Duodenal mucosa (tissue), 2 donors: ENCODE data around the gene SETBP1.

Source experiments
- H3K27ac ChIP-seq: one replicate; pipeline ENCODE4 v1.7.0; 2013; ENCODE audit warnings: low read depth, low read length
- H3K27me3 ChIP-seq, 2 donors: one replicate each; pipeline ENCODE4 v1.7.0; 2013; ENCODE audit warnings: low read length in 2 of 2, control low read depth in 1 of 2; ENCODE audit not compliant: insufficient read depth in 2 of 2, control insufficient read depth in 1 of 2
- H3K36me3 ChIP-seq, 2 donors: one replicate each; pipeline ENCODE4 v1.7.0; 2013; ENCODE audit warnings: low read length in 2 of 2, control low read depth in 1 of 2; ENCODE audit not compliant: insufficient read depth in 2 of 2, control insufficient read depth in 1 of 2
- H3K4me1 ChIP-seq, 2 donors: one replicate each; pipeline ENCODE4 v1.7.0; 2013; ENCODE audit warnings: low read length in 2 of 2, control low read depth in 1 of 2; ENCODE audit not compliant: insufficient read depth in 2 of 2, control insufficient read depth in 1 of 2
- H3K4me3 ChIP-seq, 2 donors: one replicate each; pipeline ENCODE4 v1.7.0; 2013; ENCODE audit warnings: low read length in 2 of 2, low read depth in 1 of 2
- H3K9ac ChIP-seq, 2 donors: one replicate each; pipeline ENCODE4 v1.7.0; 2013; ENCODE audit warnings: low read length in 2 of 2, low read depth in 1 of 2
- H3K9me3 ChIP-seq, 2 donors: one replicate each; pipeline ENCODE4 v1.7.0; 2013; ENCODE audit warnings: low read length in 2 of 2, control low read depth in 1 of 2; ENCODE audit not compliant: control insufficient read depth in 1 of 2

SETBP1 gene

GRCh38 chr18:44899832-44900231 is 219.1 kb downstream of the SETBP1 start:
- Histone ChIP-seq H3K4me1 (no peaks in the 10 kb centered on the region), H3K4me3 (no peak overlapping the region), H3K36me3 (no peaks in the 10 kb centered on the region), H3K27ac (no peak overlapping the region), H3K9me3 (no peaks in the 10 kb centered on the region), H3K27me3 (no peaks in the 10 kb centered on the region), H3K9ac (no peak overlapping the region)

DNA sequence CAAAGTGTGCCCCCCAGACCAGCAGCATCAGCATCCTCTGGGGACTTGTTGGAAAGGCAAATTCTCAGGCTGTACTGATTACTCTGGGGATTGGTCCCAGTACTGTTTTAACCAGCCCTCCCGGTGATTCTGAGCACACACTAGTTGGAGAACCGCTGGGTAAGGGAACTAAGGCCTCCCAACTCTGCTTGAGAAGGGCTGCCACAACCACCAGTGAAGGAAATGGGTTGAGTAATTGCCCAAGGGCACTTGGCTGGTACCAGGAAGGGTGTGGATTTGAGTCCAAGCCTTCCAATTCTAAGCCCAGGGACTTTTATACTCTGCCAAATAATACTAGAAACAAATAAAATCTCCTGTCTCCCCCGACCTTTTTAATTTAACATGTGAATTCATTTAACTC is 219.9 kb downstream of the SETBP1 start:
- Histone ChIP-seq H3K36me3 (no peaks in the 10 kb centered on the region), H3K4me3 (no peak overlapping the region), H3K27ac (no peak overlapping the region), H3K4me1 (no peaks in the 10 kb centered on the region), H3K9ac (no peak overlapping the region), H3K27me3 (no peaks in the 10 kb centered on the region), H3K9me3 (no peaks in the 10 kb centered on the region)

GRCh38 chr18:44901283-44901682 is 220.6 kb downstream of the SETBP1 start:
- Histone ChIP-seq H3K27ac (no peak overlapping the region), H3K36me3 (no peaks in the 10 kb centered on the region), H3K27me3 (no peaks in the 10 kb centered on the region), H3K4me3 (no peak overlapping the region), H3K4me1 (no peaks in the 10 kb centered on the region), H3K9me3 (no peaks in the 10 kb centered on the region), H3K9ac (no peak overlapping the region)

DNA sequence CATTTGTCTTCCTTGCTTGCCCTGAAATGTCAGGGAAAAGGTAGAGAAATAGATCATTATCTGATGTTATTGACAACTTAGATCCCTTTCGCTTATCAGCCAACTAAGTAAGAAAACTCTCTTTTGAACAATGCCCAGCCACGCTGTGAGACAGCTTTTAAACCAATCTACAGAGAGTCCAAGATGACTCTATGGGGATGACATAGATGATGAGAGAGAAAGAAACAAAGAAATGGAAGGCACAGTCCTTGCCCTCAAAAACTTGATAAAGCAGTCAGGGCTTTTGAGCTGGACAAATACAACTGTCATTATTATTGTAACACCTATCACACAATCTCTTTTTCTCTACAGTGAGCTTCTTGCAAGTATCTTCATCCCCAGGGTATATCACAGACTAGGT is 222.6 kb downstream of the SETBP1 start:
- Histone ChIP-seq H3K4me1 (no peaks in the 10 kb centered on the region), H3K9ac (no peak overlapping the region), H3K27me3 (no peaks in the 10 kb centered on the region), H3K36me3 (no peaks in the 10 kb centered on the region), H3K4me3 (no peak overlapping the region), H3K9me3 (no peaks in the 10 kb centered on the region), H3K27ac (no peak overlapping the region)

DNA sequence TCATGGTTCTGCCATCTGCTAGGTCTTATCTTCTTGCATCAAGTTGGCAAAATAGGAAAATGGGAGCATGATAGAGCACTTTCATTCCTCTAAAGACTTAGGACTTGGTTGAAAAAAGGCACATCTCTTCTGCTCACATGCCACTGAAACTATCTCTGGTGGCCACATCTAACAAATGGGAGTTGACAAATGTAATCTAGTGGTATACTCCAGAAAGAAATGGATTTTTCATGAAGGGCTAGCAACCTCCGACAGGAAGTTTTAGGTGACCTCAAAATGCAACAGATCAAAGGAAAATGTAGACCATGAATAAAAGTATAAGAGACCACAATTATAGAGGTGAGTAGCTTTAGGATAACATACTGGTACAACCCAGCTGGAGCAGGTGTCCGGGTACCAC is 224.1 kb downstream of the SETBP1 start:
- Histone ChIP-seq H3K4me3 (no peak overlapping the region), H3K9me3 (no peaks in the 10 kb centered on the region), H3K27me3 (no peaks in the 10 kb centered on the region), H3K27ac (no peak overlapping the region), H3K4me1 (no peaks in the 10 kb centered on the region), H3K9ac (no peak overlapping the region), H3K36me3 (no peaks in the 10 kb centered on the region)

DNA sequence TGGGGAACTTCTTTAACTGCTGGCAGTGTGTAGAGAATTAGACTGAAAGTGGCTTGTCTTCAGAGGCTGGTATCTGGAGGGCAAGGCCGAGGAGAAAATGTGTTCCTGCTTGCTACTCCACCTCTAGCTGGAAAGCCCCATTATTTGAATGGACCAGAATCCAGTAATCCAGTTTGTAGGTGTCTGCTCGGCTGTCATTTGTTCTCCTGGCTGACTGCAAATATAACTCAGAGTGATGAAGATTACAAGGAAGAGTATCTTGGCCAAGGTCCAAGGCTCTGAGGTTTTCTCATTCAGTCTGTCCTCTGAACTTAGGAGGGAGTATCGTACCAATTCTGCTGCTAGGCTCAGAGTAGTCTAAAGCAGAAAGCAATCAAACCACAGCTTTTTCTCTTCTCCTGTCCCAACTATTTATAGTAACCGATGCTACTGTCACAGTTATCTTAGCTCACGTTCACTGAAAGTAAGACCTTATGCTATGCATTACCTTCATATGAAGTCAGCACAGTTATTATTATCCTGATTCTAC is 228.6 kb downstream of the SETBP1 start:
- Histone ChIP-seq H3K4me1 (peaks cover 0 to 3% of the 10 kb centered on the region in 2 donors), H3K27me3 (no peaks in the 10 kb centered on the region), H3K36me3 (no peaks in the 10 kb centered on the region), H3K9me3 (no peaks in the 10 kb centered on the region), H3K4me3 (no peak overlapping the region), H3K27ac (no peak overlapping the region), H3K9ac (no peak overlapping the region)

DNA sequence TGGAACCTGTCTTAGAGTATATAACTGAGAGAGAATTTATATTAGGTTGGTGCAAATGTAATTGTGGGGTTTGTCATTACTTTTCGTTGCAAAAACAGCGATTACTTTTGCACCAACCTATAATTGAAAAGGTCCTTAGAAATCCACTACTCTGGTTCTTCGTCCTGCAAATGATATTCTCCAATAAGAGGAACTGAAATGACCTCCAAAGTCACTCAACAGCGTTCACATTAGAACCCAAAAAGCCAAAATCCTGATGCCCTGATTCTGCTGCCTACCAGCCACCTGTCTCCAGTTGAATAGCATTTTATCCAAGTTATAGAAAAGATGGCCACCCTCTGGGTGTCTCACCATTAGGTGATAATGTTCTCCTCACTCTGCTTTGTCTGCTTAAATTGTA is 230.6 kb downstream of the SETBP1 start:
- Histone ChIP-seq H3K27ac (no peak overlapping the region), H3K4me3 (no peak overlapping the region), H3K4me1 (peaks cover 0 to 3% of the 10 kb centered on the region in 2 donors), H3K36me3 (no peaks in the 10 kb centered on the region), H3K9me3 (no peaks in the 10 kb centered on the region), H3K9ac (no peak overlapping the region), H3K27me3 (no peaks in the 10 kb centered on the region)

DNA sequence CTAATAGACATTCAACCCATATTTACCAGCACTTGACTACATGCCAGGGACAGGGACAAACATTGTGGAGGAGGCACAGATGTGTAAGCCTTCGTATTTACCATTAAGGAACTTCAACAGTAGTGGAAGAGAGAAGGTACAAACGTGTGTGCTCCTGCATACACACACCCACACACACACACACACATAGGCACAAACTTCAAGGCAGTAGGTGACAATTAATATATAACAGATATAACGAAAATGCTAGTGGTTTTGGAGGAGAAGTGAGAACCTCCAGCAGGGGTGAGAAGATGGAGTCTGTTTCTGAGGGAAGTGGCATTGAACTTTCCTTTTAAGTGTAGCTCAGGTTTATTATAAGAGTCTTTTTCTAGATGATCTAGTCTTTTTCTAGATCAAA is 231.1 kb downstream of the SETBP1 start:
- Histone ChIP-seq H3K4me3 (no peak overlapping the region), H3K36me3 (no peaks in the 10 kb centered on the region), H3K4me1 (peaks cover under 1 to 3% of the 10 kb centered on the region in 2 donors), H3K27me3 (no peaks in the 10 kb centered on the region), H3K9me3 (no peaks in the 10 kb centered on the region), H3K27ac (no peak overlapping the region), H3K9ac (no peak overlapping the region)

DNA sequence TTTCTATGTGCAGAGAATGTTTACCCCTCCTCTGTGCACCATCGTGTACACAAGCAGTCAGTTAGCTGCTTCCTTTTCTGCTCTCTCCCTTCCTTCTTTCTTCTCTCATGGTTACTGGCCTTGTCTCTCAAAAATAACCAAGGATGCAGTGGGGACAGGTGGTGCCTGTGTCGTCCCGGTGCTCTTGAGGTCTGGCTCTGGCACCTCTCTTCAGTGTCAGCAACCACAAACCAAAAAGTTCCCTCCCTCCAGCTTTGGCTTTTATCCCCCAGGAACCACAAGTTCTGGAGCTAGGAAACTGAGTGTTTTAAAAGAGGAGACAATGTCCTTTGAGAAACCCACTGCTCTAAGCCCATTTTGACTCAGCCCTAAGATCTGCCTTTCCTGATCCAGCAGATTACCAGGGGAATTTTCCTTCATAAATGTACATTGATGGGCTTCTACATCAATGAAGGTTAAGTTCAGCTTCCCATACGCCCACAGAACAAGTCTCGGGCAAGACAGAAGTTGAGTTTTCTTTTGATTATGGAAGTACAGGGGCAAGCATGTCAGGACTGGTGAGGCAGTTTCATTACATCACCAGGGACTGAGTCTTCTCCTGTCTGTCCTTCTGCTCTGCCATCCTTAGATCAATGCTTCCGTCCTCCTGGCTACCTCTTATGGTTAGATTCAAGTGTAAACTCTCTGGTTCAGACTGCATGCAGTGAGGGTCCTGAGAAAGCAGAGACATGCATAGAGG is 232.2 kb downstream of the SETBP1 start:
- Histone ChIP-seq H3K4me1 (peaks cover 12% of the 10 kb centered on the region in 2 donors), H3K9me3 (no peaks in the 10 kb centered on the region), H3K36me3 (no peaks in the 10 kb centered on the region), H3K9ac (no peak overlapping the region), H3K27me3 (no peaks in the 10 kb centered on the region), H3K27ac (no peak overlapping the region), H3K4me3 (no peak overlapping the region)

- Histone ChIP-seq H3K4me3 (no peak overlapping the region), H3K36me3 (no peaks in the 10 kb centered on the region), H3K27me3 (no peaks in the 10 kb centered on the region), H3K9ac (no peak overlapping the region), H3K27ac (no peak overlapping the region), H3K4me1 (peaks cover 17% of the 10 kb centered on the region in 2 donors), H3K9me3 (no peaks in the 10 kb centered on the region)
These were observed 233.3 kb downstream of the SETBP1 start for GRCh38 chr18:44914028-44914427.
